Measurements from ENCODE around the gene PAK6.

PAK6 gene

DNA sequence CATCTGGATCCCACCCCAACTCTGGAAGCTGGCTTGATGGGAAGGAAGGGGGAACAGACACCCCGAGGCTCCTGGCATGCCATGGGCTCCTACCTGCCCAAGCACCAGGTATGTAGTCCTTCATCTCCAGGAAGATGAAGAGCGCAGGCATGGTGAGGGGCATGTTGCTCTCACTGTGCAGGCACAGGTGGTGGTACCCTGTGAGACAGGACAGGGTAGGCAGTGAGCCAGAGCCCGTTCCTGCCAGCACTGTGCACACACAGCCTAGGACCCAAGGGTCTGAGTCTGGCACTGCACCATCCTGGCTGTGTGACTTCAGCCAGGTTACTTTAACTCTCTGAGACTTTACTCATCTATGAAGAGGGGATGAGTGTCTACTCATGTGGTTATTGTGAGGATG is 53.4 kb downstream of the PAK6 start:
- no peak for DNase-seq (ENCODE audit: low read depth, low spot score)

DNA sequence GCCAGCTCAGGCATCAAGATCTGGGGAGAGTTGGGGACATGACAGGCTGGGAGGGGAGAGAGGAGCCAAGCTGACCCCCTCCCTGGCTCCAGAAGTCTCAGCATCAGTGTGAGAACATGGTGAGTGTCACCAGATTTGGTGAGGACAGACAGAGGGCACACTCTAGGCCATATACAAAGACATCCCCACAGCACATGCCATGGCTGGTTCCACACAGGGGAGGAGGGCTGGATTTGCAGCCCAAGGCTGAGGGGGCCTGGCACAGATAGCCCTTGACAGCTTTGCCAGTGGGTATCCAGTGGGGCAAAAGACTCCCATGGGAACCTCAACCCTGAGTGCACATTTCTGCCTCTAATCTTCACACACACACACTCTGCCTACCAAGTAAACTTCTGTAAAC is 54.1 kb downstream of the PAK6 start:
- DNase-seq (ENCODE audit: low read depth, low spot score), result no peak

DNA sequence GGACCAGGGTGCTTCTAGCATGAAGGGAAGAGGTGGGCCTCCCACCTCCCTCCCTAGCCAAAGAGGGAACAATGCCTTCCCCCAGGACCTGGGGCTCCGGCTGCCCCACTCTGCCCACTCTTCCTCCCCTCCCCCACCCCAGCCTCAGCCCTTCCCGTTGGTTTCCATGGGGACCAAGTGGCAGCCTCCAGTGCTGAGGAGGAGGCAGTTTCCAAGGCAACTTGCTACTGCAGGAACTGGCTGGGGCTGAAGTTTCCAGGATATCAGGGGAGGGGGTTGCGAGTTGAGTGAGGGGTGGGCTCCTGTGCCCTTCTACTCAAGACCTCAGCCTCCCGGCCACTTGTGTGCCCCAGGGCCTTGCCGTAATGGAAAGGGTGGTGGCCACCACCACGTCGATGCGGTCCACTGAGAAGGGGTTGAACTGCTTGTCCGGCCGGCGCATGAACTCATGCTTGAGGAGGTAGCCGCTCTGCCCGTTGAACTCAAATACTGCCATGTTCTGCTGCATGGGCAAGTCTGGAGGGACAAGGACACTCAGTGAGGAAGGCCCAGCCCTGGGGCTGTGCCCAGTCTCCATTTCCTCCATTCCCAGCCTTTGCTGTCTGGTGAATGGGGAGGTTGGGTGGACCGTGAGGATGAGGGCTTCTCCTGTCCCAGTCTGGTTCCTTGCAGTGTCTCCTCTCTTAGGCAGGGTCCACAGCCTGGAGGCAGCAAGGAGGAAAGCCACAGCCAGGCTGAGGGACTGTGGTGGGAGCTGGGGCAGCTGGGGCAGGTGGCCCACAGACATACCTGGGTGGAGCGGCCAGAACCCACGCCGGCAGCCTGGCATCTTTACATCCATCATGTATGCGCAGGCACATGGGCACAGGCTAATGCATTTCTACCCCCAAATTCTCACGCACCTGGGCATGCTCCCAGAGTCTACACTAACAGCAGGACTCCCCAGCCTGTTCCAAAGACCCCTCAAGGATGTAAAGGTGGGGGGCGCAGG is 55.3 kb downstream of the PAK6 start:
- DNase-seq (ENCODE audit: low read depth, low spot score), result no peak

DNA sequence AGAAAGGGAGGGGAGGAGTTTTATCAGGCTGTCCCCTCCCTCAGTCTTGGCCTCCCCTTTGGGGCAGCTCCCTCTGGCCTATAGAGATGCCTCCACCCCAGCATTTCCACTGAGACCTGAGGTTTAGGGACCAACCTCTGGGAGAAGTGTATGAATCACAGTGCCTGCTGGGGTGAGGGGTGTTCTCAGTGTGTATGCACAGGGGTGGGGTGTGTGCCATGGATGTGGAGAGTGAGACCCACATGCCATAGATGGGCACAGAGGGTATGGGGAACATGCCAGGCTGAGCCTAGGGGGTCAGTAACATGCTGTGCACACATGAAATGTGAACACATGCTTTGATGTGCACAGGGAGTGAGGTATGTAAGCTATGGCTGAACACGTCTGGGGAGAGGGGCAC is 56.4 kb downstream of the PAK6 start:
- no peak for DNase-seq (ENCODE audit: low read depth, low spot score)

DNA sequence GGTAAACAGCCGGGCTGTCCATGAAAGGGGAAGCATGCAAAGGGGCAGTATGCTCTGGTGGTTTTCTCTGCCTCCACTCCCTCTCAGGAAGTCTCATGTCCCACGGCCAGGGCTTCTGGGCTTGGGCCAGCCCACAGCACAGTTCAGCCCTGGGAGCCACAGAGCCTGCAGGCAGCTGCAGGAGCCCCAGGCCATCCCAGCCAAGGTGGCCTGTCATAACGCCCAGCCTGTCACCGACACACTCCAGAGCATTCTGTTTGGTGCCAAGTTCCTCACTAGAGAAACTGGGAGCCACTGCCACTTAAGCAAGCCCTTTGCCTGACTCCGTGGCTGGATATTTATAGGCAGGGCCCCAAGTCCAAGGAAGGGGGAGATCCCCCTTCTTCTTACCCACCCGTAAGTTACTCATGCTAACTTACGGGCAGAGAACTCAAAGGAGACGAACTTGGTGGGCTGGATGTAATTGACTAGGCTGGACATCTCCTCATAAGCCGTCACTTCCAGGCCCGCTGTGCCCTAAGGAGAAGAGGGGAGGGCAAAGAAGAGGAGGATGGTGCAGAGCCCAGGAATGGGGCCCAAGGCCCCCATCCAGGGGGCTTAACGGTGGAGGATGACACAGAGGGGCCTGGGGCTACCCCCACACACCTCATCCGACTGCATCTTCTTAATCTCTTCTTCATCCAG is 57.2 kb downstream of the PAK6 start:
- DNase-seq (ENCODE audit: low read depth, low spot score), result no peak

DNA sequence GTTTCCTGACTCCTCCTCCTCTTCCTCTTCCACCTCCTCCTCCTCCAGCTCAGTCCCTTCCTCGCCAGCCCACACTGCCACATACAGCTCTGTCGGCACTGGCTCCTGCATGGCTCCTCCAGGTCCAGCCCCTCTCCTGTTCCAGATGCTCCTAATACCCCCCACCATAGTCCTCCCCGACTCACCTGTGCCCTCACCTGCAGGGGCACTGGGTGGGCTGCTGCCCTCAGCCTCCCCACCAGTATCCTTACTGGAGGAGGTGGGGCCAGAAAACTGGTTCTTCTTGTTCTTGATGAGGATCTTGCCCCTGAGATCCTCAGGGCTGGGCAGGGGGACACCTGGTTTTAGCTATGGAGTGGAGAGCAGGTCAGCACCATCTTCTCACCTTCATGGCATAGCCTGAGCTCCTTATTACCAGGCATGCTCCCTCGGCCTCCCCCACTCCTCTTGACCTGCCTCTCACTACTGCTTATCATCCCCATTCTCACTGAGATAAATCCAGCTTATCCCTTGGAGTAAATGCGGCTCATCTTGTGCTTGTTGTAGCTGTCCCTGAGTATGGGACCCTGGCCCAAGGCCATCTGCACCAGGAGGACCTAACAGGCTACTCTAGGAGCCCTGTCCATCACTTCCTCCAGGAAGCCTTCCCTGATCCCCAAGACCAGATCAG is 57.8 kb downstream of the PAK6 start:
- no peak for DNase-seq (ENCODE audit: low read depth, low spot score)

DNA sequence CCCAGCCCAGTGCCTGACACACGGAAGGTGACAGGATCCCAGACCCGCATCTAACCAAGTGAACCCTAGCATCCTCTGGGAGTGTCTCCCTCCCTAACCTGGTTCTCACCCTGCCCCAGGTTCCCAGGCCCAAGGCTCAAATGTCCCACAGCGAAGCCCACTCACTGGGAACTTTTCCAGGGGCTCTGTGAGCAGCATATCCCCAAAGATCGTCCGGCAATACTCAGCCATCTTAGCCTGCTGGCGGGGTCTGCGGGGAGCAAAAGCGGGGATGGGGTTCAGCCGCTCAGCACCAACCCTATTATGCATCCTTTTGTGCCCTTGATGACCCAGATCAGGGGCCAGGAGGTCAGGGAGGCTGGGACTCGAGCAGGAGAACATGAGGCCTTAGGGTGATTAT is 58.5 kb downstream of the PAK6 start:
- DNase-seq (ENCODE audit: low read depth, low spot score), result no peak

DNA sequence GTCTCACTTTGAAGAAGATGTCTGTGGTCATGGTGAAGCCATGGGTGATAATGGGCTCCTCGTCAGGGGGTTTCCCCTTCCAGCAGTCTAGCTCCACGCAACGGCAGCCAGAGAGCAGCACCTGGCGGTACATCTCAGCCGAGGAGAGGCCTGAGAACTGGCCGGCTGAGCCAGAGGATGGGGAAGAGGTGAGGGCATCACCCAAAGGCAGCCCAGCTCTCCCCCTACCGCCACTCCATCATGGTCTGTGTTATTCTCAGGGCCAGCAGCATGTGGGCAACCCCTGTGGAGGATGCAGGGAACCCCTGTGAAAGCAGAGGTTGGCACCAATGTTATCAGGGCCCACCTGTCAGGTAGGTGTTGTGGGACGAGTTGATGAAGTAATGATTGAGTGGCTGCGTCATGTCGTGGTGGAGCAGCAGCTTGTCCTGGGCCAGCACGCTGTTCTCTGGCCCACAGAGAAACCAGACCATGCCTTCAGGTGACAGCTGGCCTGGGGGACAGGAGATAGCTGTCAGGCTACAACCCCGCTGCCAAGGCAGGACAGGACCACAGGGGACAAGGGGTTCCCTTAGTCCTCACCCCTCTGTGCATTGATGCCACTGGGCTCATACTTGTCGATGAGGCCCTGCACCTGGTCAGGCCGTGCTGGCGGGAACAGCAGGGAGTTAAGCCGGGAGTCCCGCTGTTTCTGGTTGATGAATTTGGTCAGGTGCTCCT is 59.5 kb downstream of the PAK6 start:
- DNase-seq (ENCODE audit: low read depth, low spot score), result no peak

DNA sequence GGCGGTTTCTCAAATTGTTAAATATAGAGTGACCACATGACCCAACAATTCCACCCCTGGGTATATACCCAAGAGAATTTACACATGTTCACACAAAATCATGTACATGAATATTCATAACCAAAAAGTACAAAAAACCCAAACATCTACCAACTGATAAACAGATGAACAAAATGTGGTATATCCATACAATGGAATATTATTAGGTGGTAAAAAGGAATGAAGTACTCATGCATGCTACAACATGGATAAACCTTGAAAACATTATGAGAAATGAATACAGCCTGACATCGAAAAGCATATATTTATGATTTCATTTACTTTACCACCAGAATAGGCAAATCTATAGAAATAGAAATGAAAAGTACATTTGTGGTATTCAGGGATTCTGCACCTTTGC is 61.5 kb downstream of the PAK6 start:
- DNase-seq (ENCODE audit: low read depth, low spot score), result no peak

DNA sequence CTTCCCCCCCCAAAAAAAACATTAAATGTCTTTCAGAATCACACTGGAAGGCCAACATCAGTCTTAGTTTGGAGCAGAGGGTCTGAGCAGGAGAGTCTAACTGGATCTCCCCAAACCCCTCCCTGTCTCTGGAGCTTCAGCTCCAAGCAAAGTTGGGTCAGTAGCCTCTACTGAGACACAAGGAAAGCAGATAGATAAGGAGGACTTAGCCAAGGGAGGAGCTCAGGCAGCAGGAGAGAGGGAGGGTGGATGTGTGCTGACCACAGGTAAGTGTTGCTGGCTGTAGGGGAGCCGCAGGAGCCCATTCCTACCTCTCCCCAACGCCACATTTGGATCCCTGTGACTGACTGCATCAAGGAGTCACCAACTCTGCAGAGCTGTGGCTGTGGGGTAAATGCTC is 61.9 kb downstream of the PAK6 start:
- DNase-seq (ENCODE audit: low read depth, low spot score), result no peak

DNA sequence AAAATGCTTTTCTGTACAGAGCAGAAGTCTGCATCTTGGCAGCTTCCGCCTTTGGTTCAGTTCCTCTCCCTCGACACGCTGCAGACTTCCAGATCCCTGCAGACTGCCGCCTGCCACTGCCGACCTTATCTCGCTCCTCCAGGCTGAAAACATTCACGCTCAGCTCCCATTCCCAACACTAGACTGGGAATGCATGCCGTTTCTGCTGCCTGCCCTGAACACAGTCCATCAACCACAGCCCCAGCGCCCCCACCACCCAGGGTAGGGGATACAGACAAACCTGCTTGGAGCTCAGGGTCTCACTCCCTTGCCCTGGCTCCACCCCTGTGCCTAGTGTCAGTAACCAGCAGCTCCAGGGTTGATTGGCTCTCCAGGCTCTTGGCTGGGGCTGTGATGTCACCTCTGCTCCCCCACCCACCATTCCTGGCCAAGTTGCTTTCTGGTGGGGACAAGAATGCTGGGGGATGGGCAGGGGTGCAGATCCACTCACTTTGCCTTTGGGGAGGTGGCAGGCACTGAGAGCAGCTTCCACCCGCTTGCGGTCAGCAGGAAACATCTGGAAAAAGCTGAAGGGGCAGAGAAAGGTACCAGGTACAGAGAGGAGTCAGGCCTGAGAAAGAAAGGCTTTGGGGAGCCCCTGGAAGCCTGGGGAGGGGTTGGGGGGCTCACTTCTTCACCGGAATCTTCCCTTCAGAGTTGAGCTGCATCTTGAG is 62.8 kb downstream of the PAK6 start:
- DNase-seq (ENCODE audit: low read depth, low spot score), result peak; percentile 86

DNA sequence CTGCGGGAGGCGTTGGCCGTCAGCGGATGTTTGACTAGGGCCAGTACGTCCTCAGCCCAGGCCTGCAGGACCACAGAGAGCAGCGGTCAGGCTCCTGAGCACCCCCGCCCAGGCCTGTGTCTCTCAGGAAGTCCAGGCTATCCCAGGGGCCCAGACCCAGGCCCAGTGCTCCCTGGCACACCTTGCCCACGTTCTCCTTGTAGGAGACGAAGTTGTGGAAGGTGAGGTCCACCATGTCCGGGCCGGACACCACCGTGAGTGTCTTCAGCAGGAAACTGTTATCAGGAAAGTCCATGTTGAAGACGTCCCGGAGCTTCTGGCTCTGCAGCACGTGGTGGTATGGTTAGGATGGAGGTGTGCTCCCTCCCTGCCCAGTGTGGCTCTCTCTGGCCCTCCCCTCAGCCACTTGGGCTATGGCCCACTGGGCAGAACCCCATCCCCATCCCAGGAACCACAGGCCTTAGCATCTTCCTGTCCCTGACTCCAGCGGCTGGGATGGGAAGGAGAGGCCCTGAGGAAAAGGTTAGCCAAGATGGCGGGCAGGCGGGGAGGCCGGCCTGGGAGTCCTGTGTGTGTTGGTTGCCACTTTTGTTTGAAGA is 63.5 kb downstream of the PAK6 start:
- DNase-seq (ENCODE audit: low read depth, low spot score), result no peak

DNA sequence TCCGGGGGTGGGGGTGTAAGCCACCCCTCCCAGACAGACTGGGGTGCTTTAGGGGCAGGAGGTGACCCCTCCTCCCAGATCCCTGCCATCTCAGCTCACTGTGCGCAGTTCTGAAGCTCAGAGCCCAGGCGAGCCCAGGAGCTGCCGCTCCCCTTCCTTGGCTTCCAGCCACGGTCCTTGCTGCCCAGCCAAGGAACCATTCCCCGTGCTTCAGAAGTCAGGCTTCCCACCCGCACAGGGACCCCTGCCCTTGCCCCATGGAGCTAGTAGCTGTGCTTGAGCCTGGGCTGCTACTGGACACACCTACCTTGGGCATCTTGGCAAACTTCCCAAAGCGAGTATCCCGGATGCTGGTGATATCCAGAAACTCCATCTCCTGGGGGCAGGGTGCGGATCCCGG is 64.1 kb downstream of the PAK6 start:
- DNase-seq (ENCODE audit: low read depth, low spot score), result no peak

DNA sequence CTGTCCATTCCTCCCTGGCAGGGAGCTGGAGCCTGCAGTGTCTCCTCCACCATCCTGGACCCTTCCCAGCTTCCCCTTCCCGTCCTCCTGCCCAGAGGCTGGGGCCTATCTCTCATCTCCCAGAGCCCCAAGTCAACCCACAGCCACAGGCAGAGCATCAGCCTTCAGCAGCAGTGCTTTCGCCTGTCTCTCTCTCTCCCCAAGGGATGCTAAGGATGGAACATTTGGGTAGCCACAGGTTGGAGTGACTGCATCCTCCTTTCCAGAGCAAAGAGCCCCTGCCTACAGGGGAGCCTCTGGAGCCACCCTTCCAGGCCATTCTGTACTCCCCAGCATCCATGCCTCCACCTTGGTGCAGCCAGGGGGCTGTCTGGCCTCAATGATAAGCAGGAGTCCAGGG is 64.7 kb downstream of the PAK6 start:
- DNase-seq (ENCODE audit: low read depth, low spot score), result no peak

DNA sequence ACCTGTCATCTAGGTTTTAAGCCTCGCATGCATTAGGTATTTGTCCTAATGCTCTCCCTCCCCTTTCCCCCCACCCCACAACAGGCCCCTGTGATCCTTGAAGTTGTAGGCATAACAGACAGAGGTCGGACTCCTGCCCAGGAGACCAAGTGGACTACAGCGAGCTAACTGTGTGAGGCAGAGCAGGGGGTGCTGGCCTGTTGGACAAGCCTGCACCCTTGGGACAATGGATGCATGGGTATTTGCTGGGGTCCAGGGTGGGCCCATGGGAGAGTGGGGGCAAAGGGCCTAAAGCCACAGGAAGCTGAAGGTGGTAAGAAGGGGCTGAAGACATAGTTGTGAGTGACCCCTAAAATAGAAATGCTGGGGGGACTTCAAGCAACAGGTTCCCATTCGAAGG is 66.4 kb downstream of the PAK6 start:
- no peak for DNase-seq (ENCODE audit: low read depth, low spot score)

DNA sequence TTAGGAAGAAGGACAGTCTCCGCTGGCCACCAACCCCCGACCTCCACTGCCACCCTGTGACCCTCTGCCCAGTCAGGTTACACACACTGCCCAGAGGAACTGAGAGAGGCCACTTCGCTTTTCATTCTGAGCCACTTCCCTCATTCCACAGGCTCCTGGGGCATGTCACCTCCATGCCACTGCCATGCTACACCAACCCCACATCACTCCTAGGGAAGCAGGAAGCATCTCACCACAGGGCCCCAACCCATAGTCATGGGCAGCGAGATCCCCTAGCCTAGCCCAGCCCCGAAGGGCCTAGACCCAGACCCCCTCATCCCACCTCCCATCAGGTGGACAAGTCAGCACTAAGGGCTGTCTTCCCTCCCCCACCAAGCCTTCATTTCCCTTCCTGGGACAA is 67.5 kb downstream of the PAK6 start:
- no peak for DNase-seq (ENCODE audit: low read depth, low spot score)

DNA sequence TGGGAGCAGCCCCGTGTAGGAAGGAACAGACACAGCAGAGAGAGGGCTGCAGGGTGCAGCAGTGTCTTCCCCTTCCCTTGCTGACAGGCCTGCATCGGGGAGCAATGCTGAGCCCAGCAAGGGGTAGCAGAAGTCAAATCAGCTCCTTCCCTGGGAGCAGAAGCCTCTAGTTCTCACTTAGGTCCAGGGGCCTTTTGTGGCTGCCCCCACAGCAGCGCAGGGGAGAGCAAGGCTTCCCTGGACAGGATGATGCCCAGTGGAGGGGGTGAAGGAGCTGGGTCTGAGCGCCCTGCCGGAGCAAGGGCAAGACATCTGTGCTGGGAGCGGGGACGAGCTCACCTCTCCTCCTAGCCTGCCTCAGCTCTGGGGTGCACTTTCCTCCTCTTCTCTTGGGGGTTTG is 68.0 kb downstream of the PAK6 start:
- no peak for DNase-seq (ENCODE audit: low read depth, low spot score)

DNA sequence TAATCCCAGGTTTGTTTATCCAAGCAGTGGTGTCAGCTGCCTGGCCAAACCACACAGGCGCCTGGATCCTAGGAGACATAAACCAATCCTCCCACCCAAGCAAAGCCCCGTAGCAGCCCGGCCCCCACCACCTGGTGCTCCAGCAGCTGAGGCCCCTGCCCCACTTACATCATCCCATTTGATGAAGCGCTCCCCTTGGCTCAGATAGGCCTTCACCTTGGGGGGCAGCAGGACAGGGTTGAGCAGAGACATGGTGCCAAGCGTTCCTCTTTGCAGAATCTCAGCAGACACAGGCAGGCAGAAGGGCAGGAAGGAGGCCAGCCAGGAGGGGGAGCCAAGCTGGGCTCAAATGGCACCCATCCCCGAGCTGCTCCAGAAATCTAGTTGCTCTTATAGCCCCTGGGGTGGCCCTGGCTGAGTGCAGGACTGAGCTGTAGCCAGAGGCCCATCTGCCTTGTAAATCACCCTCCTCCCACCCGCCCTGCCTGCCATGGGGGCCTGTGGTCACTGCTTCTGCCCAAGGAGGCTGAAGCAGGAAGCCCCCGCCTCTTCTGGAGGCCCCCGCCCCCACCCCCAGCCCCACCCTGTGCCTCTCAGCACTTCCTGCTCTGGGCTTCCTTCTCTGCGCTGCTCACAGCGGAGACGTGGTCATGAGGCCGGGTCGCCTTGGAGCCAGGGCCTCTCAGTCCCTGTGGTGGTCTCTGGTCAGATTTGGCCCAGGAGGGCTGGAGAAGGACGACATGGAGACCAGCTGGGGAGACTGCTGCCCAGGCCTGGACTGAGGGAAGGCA is 68.8 kb downstream of the PAK6 start, which contains the start of gene PLCB2:
Gene PLCB2 (minus strand): TSS at position 515 of the 791 bp plus-strand sequence. CDS start 263 bp downstream, at position 252.
- DNase-seq (ENCODE audit: low read depth, low spot score), result no peak

DNA sequence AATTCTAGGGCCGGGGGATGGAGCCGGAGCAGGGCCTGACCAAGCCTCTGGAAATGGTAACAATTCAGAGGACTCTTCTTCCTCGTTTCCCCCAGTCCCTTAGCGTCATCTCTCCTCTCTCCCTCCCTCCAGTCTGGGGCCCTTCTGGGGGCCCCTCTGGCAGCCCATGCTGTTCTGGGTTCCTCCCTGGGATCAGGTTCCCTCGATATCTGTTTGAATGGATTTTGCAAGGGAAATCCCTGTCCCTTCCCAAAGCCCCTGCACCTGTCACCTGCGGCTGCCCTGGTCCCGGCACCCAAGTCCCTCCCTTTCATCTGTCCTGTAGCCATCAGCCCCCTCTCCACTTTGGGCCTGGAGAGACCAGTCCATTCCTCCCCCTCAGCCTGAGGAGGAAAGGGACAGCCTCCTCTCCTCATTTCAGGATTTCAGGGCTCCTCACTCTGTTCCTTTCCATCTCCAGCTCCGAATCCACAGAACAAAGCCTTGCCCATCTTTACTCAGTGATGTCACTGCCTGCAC is 70.5 kb downstream of the PAK6 start:
- DNase-seq (ENCODE audit: low read depth, low spot score), result no peak
